Vagina (tissue), 2 donors: ENCODE results near the gene SCFD2. TPM values are rescaled to one million over a fixed set of nuclear protein-coding genes. Genes with fewer than 3 reads are reported as not detected.
"Not testable (repeated sequence)": the region's sequence is repeated elsewhere in the genome, so short reads cannot be mapped to it uniquely, and the experiment has no call there.

Experiments
- DNase-seq, 2 donors: peaks; one replicate each; pipeline ENCODE4 v3.0.0-alpha.2; 2017; ENCODE audit errors: extremely low spot score in 2 of 2
- H3K27ac ChIP-seq: fragments of 200-600 bp; sonication (generic); one replicate; pipeline ENCODE4 v1.5.1; 2019
- H3K27me3 ChIP-seq: fragments of 200-600 bp; sonication (generic); one replicate; pipeline ENCODE4 v1.5.1; 2019
- H3K36me3 ChIP-seq, 2 donors: fragments of 200-600 bp; sonication (generic); one replicate each; pipeline ENCODE4 v1.5.1; 2017 to 2019
- H3K4me1 ChIP-seq: fragments of 200-600 bp; sonication (generic); one replicate; pipeline ENCODE4 v1.5.1; 2019
- H3K4me3 ChIP-seq, 2 donors: fragments of 200-600 bp; sonication (generic); 1 replicate in 1 of 2; 2 replicates in 1 of 2; pipeline ENCODE4 v1.5.1; 2016 to 2019
- H3K9me3 ChIP-seq: fragments of 200-600 bp; sonication (generic); one replicate; pipeline ENCODE4 v1.5.1; 2019
- POLR2A ChIP-seq, 2 donors: fragments of 450-650 bp; IDR thresholded peaks; one replicate each; pipeline ENCODE4 v1.6.1; 2017; ENCODE audit warnings: antibody characterized with exemption in 2 of 2, mild to moderate bottlenecking in 2 of 2, moderate library complexity in 2 of 2
- POLR2AphosphoS5 ChIP-seq, 2 donors: sonication (generic); formaldehyde crosslinking; IDR thresholded peaks; one replicate each; pipeline ENCODE4 v1.9.0; 2017; ENCODE audit warnings: antibody characterized with exemption in 2 of 2, mild to moderate bottlenecking in 2 of 2, low read depth in 1 of 2; ENCODE audit not compliant: insufficient read depth in 1 of 2
- intact Hi-C: fragments of 100-400 bp; cut with DNase I; formaldehyde crosslinking; loops from one replicate; pipeline ENCODE4 v1.15.1; 2023
- total RNA-seq: library from RNA; depleted of rRNA; stranded (reverse); fragments of >200 nt; gene quantifications from one replicate; pipeline ENCODE4 v1.2.3, GENCODE V29; 2016
- TF ChIP-seq, protein P1 (sequence below), 3 experiments: fragments of 450-650 bp in 2 of 3; fragments of 200-600 bp in 1 of 3; sonication (generic) in 1 of 3; IDR thresholded peaks; one replicate each; pipeline ENCODE4 v1.5.1; 2017 to 2019; ENCODE audit warnings: antibody characterized with exemption in 3 of 3, mild to moderate bottlenecking in 2 of 3, moderate library complexity in 2 of 3

The SCFD2 gene
- total RNA-seq, 1 donor from 2014 or later, result 33.1 TPM

DNA sequence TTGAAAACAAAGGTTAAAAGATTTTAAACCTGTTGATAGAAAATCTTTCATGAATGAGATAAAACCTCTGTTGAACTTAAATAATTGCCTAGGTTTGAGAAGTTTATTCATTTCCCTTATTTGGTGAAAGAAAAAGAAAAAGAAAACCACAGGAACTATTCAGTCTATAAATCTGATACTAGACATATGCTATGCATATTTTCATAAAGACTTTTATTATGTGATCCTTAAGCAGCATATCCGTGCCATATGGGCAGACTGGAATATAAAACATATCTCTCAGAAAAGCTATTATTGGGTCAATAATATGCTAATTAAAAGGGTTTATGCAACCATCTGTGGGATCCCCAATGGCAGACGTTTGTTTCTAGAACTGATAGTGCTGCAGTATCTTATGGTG, 325.0 kb downstream of the SCFD2 start:
- Histone ChIP-seq H3K4me3 (no peak overlapping the region), H3K27me3 (no peaks in the 10 kb centered on the region), H3K4me1 (no peaks in the 10 kb centered on the region), H3K27ac (no peak overlapping the region), H3K9me3 (no peaks in the 10 kb centered on the region), H3K36me3 (no peaks in the 10 kb centered on the region)
- intact Hi-C loops, result no loop called here
- no peak for TF ChIP-seq POLR2AphosphoS5 (IDR thresholded peaks at IDR 0.05; ENCODE audit: insufficient read depth in 1 of 2, low read depth in 1 of 2)
- TF ChIP-seq, protein P1, sequence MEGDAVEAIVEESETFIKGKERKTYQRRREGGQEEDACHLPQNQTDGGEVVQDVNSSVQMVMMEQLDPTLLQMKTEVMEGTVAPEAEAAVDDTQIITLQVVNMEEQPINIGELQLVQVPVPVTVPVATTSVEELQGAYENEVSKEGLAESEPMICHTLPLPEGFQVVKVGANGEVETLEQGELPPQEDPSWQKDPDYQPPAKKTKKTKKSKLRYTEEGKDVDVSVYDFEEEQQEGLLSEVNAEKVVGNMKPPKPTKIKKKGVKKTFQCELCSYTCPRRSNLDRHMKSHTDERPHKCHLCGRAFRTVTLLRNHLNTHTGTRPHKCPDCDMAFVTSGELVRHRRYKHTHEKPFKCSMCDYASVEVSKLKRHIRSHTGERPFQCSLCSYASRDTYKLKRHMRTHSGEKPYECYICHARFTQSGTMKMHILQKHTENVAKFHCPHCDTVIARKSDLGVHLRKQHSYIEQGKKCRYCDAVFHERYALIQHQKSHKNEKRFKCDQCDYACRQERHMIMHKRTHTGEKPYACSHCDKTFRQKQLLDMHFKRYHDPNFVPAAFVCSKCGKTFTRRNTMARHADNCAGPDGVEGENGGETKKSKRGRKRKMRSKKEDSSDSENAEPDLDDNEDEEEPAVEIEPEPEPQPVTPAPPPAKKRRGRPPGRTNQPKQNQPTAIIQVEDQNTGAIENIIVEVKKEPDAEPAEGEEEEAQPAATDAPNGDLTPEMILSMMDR (IDR thresholded peaks at IDR 0.05), result no peak
- no peak for TF ChIP-seq POLR2A (IDR thresholded peaks at IDR 0.05)
- DNase-seq, result no peak

DNA sequence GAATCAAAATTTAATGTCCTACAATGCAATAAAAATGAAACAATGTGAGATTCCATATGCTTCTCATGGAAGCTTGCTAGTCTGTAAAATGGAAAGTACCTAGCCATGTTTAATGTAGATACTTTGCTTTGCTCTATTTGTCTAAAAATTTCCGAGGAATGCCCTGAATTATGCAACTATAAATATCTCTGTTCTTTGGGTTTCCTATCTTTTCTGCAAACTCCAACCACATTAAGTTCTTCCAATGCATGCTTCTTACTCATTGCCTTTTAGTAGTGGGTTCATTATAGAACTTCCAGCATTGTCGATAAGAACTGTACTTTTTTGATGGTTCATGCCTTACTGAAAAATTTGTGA, 325.4 kb downstream of the SCFD2 start:
- H3K27me3 ChIP-seq, result no peaks in the 10 kb centered on the region
- TF ChIP-seq, protein P1 (IDR thresholded peaks at IDR 0.05), result no peak
- TF ChIP-seq POLR2A (IDR thresholded peaks at IDR 0.05) (no peak), POLR2AphosphoS5 (IDR thresholded peaks at IDR 0.05; ENCODE audit: insufficient read depth in 1 of 2, low read depth in 1 of 2) (no peak)
- H3K9me3 ChIP-seq, result no peaks in the 10 kb centered on the region
- no peaks in the 10 kb centered on the region for H3K36me3 ChIP-seq
- intact Hi-C loops, result no loop called here
- no peak overlapping the region for H3K27ac ChIP-seq
- no peak overlapping the region for H3K4me3 ChIP-seq
- no peak for DNase-seq
- no peaks in the 10 kb centered on the region for H3K4me1 ChIP-seq

DNA sequence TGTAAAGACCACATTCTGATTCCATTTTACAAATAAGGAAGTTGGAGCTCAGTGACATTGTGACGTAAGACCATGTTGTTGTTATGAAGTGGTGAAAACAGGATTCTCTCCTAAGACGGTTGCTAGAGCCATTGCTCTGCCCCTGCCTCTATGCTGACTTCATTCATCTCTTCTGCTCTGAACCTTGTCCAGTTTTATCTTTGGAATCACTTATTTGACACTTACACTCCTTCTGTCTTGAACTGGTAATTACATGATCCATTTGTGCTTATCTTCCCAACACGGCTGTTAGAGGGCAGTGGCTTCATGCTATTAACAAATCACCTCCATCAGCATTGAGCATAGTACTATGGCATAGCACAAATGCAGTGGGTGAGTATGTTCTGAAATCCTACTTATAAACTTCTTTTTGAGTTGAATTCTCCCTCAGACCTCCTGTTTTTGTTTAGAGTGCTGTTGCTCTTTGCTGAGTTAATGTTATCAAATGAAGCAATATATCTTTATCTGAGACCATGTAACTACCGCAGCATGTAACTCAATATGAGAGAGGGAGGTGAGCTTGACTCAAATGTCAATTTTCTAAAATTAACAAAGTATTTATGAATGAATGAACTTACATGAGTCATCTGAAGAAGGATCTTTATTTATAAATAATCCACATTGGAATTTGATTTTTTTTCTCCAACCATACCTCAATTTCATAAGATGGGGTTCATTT, 326.0 kb downstream of the SCFD2 start:
- no peak overlapping the region for H3K27ac ChIP-seq

DNA sequence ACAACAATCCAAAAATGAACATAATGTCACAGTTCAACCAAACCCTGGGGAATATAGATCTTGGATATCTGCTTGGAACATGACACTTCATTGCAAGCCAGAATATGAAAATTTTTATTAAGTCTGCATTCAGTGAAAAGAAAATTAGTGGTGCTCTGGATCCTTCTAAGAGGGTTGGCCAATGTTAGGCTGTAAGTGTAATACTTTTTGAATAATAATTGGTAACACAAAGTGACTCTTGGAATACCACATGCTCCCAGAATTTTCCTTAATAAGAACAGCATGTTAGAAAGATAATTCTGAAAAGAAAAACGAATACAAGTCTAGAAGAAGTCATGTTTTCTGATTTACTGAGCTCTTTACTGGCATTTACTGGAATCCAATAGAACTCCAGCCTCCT, 328.0 kb downstream of the SCFD2 start:
- TF ChIP-seq POLR2A (IDR thresholded peaks at IDR 0.05) (no peak), POLR2AphosphoS5 (IDR thresholded peaks at IDR 0.05; ENCODE audit: insufficient read depth in 1 of 2, low read depth in 1 of 2) (no peak)
- TF ChIP-seq, protein P1 (IDR thresholded peaks at IDR 0.05), result no peak
- no peak overlapping the region for H3K27ac ChIP-seq

More for the DNA sequence above, 326.0 kb downstream of the SCFD2 start:
- Histone ChIP-seq H3K4me3 (no peak overlapping the region), H3K27me3 (no peaks in the 10 kb centered on the region), H3K9me3 (no peaks in the 10 kb centered on the region), H3K4me1 (no peaks in the 10 kb centered on the region), H3K36me3 (no peaks in the 10 kb centered on the region)
- TF ChIP-seq POLR2AphosphoS5 (IDR thresholded peaks at IDR 0.05; ENCODE audit: insufficient read depth in 1 of 2, low read depth in 1 of 2) (no peak), POLR2A (IDR thresholded peaks at IDR 0.05) (no peak)
- TF ChIP-seq, protein P1 (IDR thresholded peaks at IDR 0.05), result no peak
- no peak for DNase-seq
- intact Hi-C loops, result no loop called here

DNA sequence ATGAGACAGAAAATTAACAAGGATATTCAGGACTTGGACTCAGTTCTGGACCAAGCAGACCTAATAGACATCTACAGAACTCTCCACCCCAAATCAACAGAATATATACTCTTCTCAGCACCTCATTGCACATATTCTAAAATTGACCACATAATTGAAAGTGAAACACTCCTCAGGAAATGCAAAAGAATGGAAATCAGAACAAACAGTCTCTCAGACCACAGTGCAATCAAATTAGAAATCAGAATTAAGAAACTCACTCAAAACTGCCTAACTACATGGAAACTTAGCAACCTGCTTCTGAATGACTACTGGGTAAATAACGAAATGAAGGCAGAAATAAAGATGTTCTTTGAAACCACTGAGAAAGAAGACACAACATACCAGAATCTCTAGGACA, 333.0 kb downstream of the SCFD2 start:
- intact Hi-C loops, H3K27ac ChIP-seq, H3K27me3 ChIP-seq, DNase-seq, H3K9me3 ChIP-seq, H3K4me3 ChIP-seq, H3K4me1 ChIP-seq, H3K36me3 ChIP-seq: not testable (repeated sequence)

More for the DNA sequence above, 328.0 kb downstream of the SCFD2 start:
- Histone ChIP-seq H3K9me3 (no peaks in the 10 kb centered on the region), H3K4me3 (no peak overlapping the region), H3K27me3 (no peaks in the 10 kb centered on the region), H3K36me3 (no peaks in the 10 kb centered on the region), H3K4me1 (no peaks in the 10 kb centered on the region)
- intact Hi-C loops, result no loop called here
- DNase-seq, result no peak
